Brain microvascular endothelial cell (primary cell): Measurements from ENCODE around the gene KIFAP3.

Source experiments
- DNase-seq: peaks from one replicate; pipeline ENCODE4 v3.0.0-alpha.2; 2020
- H3K27ac ChIP-seq: fragments of 250-450 bp; sonication (Bioruptor Pico); 2 replicates; pipeline ENCODE4 v1.5.1; 2020; ENCODE audit warnings: mild to moderate bottlenecking, moderate library complexity
- H3K27me3 ChIP-seq: fragments of 250-450 bp; sonication (Bioruptor Pico); replicated peaks from 2 replicates; pipeline ENCODE4 v1.5.1; 2020; ENCODE audit warnings: mild to moderate bottlenecking
- H3K36me3 ChIP-seq: fragments of 250-450 bp; sonication (Bioruptor Pico); replicated peaks from 2 replicates; pipeline ENCODE4 v1.5.1; 2020; ENCODE audit warnings: mild to moderate bottlenecking
- H3K4me3 ChIP-seq: 2 replicates; pipeline ENCODE4 v1.5.1; 2011; ENCODE audit warnings: low read depth, mild to moderate bottlenecking, control low read depth, low read length, moderate library complexity
- CTCF ChIP-seq: IDR thresholded peaks from 2 replicates; pipeline ENCODE4 v1.5.1; 2011; ENCODE audit warnings: low read depth, mild to moderate bottlenecking, moderate library complexity, low read length, control low read depth, inconsistent platforms; ENCODE audit errors: missing control alignments
- in situ Hi-C: cut with HindIII; loops from 2 replicates; pipeline ENCODE4 v1.10.0; 2017; ENCODE audit warnings: low sequenced_read_pairs, low pct_ligation_motif_present

Gene KIFAP3

GRCh38 chr1:169931795-169932231 is 142.7 kb downstream of the KIFAP3 start:
- in situ Hi-C loops, result loop anchor here (25.0 kb wide), 1 partner anchor 830 kb away; no protein-coding TSS in a partner anchor
- Histone ChIP-seq H3K4me3 (no peak overlapping the region), H3K27ac (no peak overlapping the region), H3K36me3 (no peaks in the 10 kb centered on the region), H3K27me3 (no peaks in the 10 kb centered on the region)
- DNase-seq, result no peak
- no peak for TF ChIP-seq CTCF

- no peak for DNase-seq
- H3K36me3 ChIP-seq, result no peaks in the 10 kb centered on the region
- H3K27ac ChIP-seq, result no peak overlapping the region
- H3K4me3 ChIP-seq, result no peak overlapping the region
- in situ Hi-C loops, result loop anchor here (25.0 kb wide), 1 partner anchor 833 kb away; no protein-coding TSS in a partner anchor
- H3K27me3 ChIP-seq, result no peaks in the 10 kb centered on the region
- TF ChIP-seq CTCF, result no peak
Measured at GRCh38 chr1:169929210-169929526, 145.3 kb downstream of the KIFAP3 start.

GRCh38 chr1:169928438-169929209 is 145.9 kb downstream of the KIFAP3 start:
- in situ Hi-C loops, result loop anchor here (25.0 kb wide), 1 partner anchor 834 kb away; no protein-coding TSS in a partner anchor
- Histone ChIP-seq H3K27ac (no peak overlapping the region), H3K4me3 (no peak overlapping the region), H3K27me3 (no peaks in the 10 kb centered on the region), H3K36me3 (no peaks in the 10 kb centered on the region)
- DNase-seq, result no peak
- peak; percentile 49 for TF ChIP-seq CTCF

DNA sequence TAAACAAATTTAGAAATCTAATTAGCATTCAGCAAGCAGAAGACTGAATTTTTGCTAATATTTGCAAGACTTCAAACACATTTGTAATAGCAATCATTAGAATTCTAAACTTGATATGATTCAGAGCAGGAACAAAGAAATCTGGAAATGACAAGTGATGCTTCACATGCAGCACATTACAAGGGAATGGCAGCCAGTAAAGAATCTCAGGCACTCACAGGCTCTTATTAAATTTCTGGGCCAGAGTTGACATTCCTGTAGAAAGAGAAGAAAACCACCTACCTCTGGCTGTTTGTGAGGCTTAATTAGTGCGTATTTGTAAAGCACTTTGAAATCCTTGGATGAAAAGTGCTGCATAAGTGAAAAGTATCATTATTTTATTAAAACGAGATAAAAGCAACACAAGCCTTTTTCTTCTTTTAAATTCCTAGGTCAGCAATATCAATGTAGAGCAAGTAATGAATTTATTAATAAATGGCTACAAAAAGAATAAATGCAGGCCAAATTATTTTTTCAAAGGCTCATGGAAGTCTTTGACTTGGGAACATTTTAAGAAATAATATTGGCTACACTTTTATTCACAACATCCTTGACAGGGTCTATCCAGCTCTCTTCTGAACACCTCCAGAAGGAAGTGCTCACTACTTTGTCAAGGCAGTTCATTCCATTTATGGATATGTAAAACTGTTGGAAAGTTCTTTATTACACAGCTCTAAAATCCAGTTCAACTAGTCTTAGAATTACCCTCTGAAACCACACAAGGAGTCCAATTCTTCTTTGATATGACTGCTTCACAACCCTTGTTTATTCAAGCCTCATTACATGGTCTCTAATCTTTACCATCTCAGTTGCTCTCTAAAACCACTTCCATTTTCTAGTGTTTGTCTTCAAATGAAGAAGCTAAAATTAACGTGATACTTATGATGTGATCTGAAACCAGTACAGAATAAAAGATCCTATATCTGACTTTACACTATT is 148.7 kb downstream of the KIFAP3 start:
- Histone ChIP-seq H3K36me3 (no peaks in the 10 kb centered on the region), H3K27ac (no peak overlapping the region), H3K4me3 (no peak overlapping the region), H3K27me3 (no peaks in the 10 kb centered on the region)
- in situ Hi-C loops, result loop anchor here (25.0 kb wide), 1 partner anchor 837 kb away; no protein-coding TSS in a partner anchor
- no peak for DNase-seq
- no peak for TF ChIP-seq CTCF

DNA sequence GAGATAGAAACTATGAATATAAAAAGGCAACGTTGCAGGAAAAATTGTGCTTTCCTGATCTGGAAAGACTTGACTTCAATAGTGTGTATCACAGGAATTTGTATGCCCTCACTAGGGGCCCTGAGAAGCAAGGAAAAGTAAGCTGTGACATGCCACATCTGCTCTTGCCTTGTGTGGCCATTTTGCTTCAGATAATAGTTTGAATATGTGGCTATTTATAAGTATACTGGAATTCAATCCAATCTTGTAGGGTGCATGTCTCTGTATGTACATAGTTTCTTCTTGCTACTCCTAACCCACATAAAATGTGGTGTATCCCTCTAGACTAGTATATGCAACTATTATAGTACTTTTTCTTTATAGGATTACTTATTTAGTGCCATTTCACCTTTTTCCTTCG is 149.7 kb downstream of the KIFAP3 start:
- in situ Hi-C loops, result loop anchor here (25.0 kb wide), 1 partner anchor 837 kb away; no protein-coding TSS in a partner anchor
- H3K36me3 ChIP-seq, result no peaks in the 10 kb centered on the region
- H3K27me3 ChIP-seq, result no peaks in the 10 kb centered on the region
- no peak for DNase-seq
- TF ChIP-seq CTCF, result no peak
- no peak overlapping the region for H3K27ac ChIP-seq
- H3K4me3 ChIP-seq, result no peak overlapping the region
